ENCODE results near the gene ILF2.

The ILF2 gene

Small RNAs within 50 kb of the gene (small RNA-seq; reads per million reads assigned to genes)
- gene MIR8083 (0 reads per million in 2 experiments), gene RN7SL372P (0 to 0.03 reads per million in 2 experiments)

Measured in SK-N-DZ (cell line).